Measurements from ENCODE around the gene ECI2.

Gene ECI2

GRCh38 chr6:4084444-4085331, 50.7 kb downstream of the ECI2 start:
- no peak for TF ChIP-seq CTCF (IDR thresholded peaks at IDR 0.05; ENCODE audit: borderline replicate concordance, control extremely low read depth, extremely low read depth, insufficient read depth, missing control alignments)
- in situ Hi-C loops (cut with MboI; ENCODE audit: low sequenced_read_pairs, unreplicated experiment): no loop called here
- DNase-seq (ENCODE audit: low spot score): no peak

GRCh38 chr6:4078691-4079471, 56.5 kb downstream of the ECI2 start, which contains the start of gene FAM217A:
Gene FAM217A (minus strand): TSS chr6:4079137. CDS start chr6:4077414, 1,723 bp downstream.
- no peak for TF ChIP-seq CTCF (IDR thresholded peaks at IDR 0.05; ENCODE audit: borderline replicate concordance, control extremely low read depth, extremely low read depth, insufficient read depth, missing control alignments)
- in situ Hi-C loops (cut with MboI; ENCODE audit: low sequenced_read_pairs, unreplicated experiment): no loop called here
- DNase-seq (ENCODE audit: low spot score): no peak

- in situ Hi-C loops (cut with MboI; ENCODE audit: low sequenced_read_pairs, unreplicated experiment): no loop called here
- no peak for TF ChIP-seq CTCF (IDR thresholded peaks at IDR 0.05; ENCODE audit: borderline replicate concordance, control extremely low read depth, extremely low read depth, insufficient read depth, missing control alignments)
- no peak for DNase-seq (ENCODE audit: low spot score)
These were observed 60.7 kb downstream of the ECI2 start for GRCh38 chr6:4074478-4075235.

- no peak for TF ChIP-seq CTCF (IDR thresholded peaks at IDR 0.05; ENCODE audit: borderline replicate concordance, control extremely low read depth, extremely low read depth, insufficient read depth, missing control alignments)
- in situ Hi-C loops (cut with MboI; ENCODE audit: low sequenced_read_pairs, unreplicated experiment): no loop called here
- no peak for DNase-seq (ENCODE audit: low spot score)
These were observed 64.0 kb downstream of the ECI2 start for GRCh38 chr6:4071330-4071729.

GRCh38 chr6:4069199-4069598, 66.2 kb downstream of the ECI2 start:
- no peak for TF ChIP-seq CTCF (IDR thresholded peaks at IDR 0.05; ENCODE audit: borderline replicate concordance, control extremely low read depth, extremely low read depth, insufficient read depth, missing control alignments)
- in situ Hi-C loops (cut with MboI; ENCODE audit: low sequenced_read_pairs, unreplicated experiment): loop anchor here (10.0 kb wide), 1 partner anchor 86 kb away; no protein-coding TSS in a partner anchor
- DNase-seq (ENCODE audit: low spot score): no peak

- in situ Hi-C loops (cut with MboI; ENCODE audit: low sequenced_read_pairs, unreplicated experiment): loop anchor here (10.0 kb wide), 1 partner anchor 87 kb away; no protein-coding TSS in a partner anchor
- no peak for DNase-seq (ENCODE audit: low spot score)
- no peak for TF ChIP-seq CTCF (IDR thresholded peaks at IDR 0.05; ENCODE audit: borderline replicate concordance, control extremely low read depth, extremely low read depth, insufficient read depth, missing control alignments)
These were observed 67.7 kb downstream of the ECI2 start for GRCh38 chr6:4067673-4068072.

All from GM13976 (cell line).